Brain microvascular endothelial cell (primary cell): ENCODE measurements around the gene ARHGAP42.
A peak's percentile ranks its signal among the peaks of the same experiment; 100 is the strongest.

Experiments used
- DNase-seq: peaks from one replicate; pipeline ENCODE4 v3.0.0-alpha.2; 2020
- H3K27ac ChIP-seq: fragments of 250-450 bp; sonication (Bioruptor Pico); 2 replicates; pipeline ENCODE4 v1.5.1; 2020; ENCODE audit warnings: mild to moderate bottlenecking, moderate library complexity
- H3K27me3 ChIP-seq: fragments of 250-450 bp; sonication (Bioruptor Pico); replicated peaks from 2 replicates; pipeline ENCODE4 v1.5.1; 2020; ENCODE audit warnings: mild to moderate bottlenecking
- H3K36me3 ChIP-seq: fragments of 250-450 bp; sonication (Bioruptor Pico); replicated peaks from 2 replicates; pipeline ENCODE4 v1.5.1; 2020; ENCODE audit warnings: mild to moderate bottlenecking
- H3K4me3 ChIP-seq: 2 replicates; pipeline ENCODE4 v1.5.1; 2011; ENCODE audit warnings: low read depth, mild to moderate bottlenecking, control low read depth, low read length, moderate library complexity
- CTCF ChIP-seq: IDR thresholded peaks from 2 replicates; pipeline ENCODE4 v1.5.1; 2011; ENCODE audit warnings: low read depth, mild to moderate bottlenecking, moderate library complexity, low read length, control low read depth, inconsistent platforms; ENCODE audit errors: missing control alignments
- in situ Hi-C: cut with HindIII; loops from 2 replicates; pipeline ENCODE4 v1.10.0; 2017; ENCODE audit warnings: low sequenced_read_pairs, low pct_ligation_motif_present

The ARHGAP42 gene

GRCh38 chr11:100942016-100942415 lies 254.9 kb downstream of the ARHGAP42 start:
- no peaks in the 10 kb centered on the region for H3K27me3 ChIP-seq
- H3K27ac ChIP-seq, result no peak overlapping the region
- in situ Hi-C loops, result loop anchor here (25.0 kb wide), 1 partner anchor 355 kb away; no protein-coding TSS in a partner anchor
- DNase-seq, result peak; percentile 42
- TF ChIP-seq CTCF, result no peak
- no peak overlapping the region for H3K4me3 ChIP-seq
- no peaks in the 10 kb centered on the region for H3K36me3 ChIP-seq

GRCh38 chr11:100948936-100949335 lies 261.8 kb downstream of the ARHGAP42 start:
- no peaks in the 10 kb centered on the region for H3K27me3 ChIP-seq
- TF ChIP-seq CTCF, result no peak
- DNase-seq, result no peak
- in situ Hi-C loops, result loop anchor here (25.0 kb wide), 1 partner anchor 362 kb away; no protein-coding TSS in a partner anchor
- H3K36me3 ChIP-seq, result no peaks in the 10 kb centered on the region
- H3K27ac ChIP-seq, result no peak overlapping the region
- H3K4me3 ChIP-seq, result no peak overlapping the region

- in situ Hi-C loops, result loop anchor here (25.0 kb wide), 1 partner anchor 362 kb away; no protein-coding TSS in a partner anchor
- Histone ChIP-seq H3K36me3 (no peaks in the 10 kb centered on the region), H3K27me3 (no peaks in the 10 kb centered on the region), H3K27ac (no peak overlapping the region), H3K4me3 (no peak overlapping the region)
- DNase-seq, result no peak
- TF ChIP-seq CTCF, result no peak
Measured at GRCh38 chr11:100949443-100949842, 262.4 kb downstream of the ARHGAP42 start.

- Histone ChIP-seq H3K4me3 (no peak overlapping the region), H3K27ac (no peak overlapping the region), H3K36me3 (no peaks in the 10 kb centered on the region), H3K27me3 (no peaks in the 10 kb centered on the region)
- TF ChIP-seq CTCF, result no peak
- no peak for DNase-seq
- in situ Hi-C loops, result no loop called here
Measured at GRCh38 chr11:100955318-100955717, 268.2 kb downstream of the ARHGAP42 start.

GRCh38 chr11:100956351-100956750 lies 269.3 kb downstream of the ARHGAP42 start:
- no peak for TF ChIP-seq CTCF
- H3K36me3 ChIP-seq, result no peaks in the 10 kb centered on the region

GRCh38 chr11:100957499-100957898 lies 270.4 kb downstream of the ARHGAP42 start:
- TF ChIP-seq CTCF, result no peak
- Histone ChIP-seq H3K36me3 (peaks cover under 1% of the 10 kb centered on the region), H3K4me3 (no peak overlapping the region), H3K27ac (no peak overlapping the region), H3K27me3 (no peaks in the 10 kb centered on the region)
- in situ Hi-C loops, result no loop called here
- DNase-seq, result no peak

More at GRCh38 chr11:100956351-100956750, 269.3 kb downstream of the ARHGAP42 start:
- H3K4me3 ChIP-seq, result no peak overlapping the region
- H3K27me3 ChIP-seq, result no peaks in the 10 kb centered on the region
- DNase-seq, result no peak
- no peak overlapping the region for H3K27ac ChIP-seq
- in situ Hi-C loops, result no loop called here
